GM12865 (cell line): Measurements from ENCODE around the gene PLEKHG5.

Source experiments
- DNase-seq: peaks from one replicate; pipeline ENCODE4 v3.0.0; 2010; ENCODE audit warnings: low read depth
- H3K4me3 ChIP-seq: 2 replicates; pipeline ENCODE4 v1.5.1; 2011; ENCODE audit warnings: mild to moderate bottlenecking, low read depth, low read length, control low read depth
- TF ChIP-seq, protein P1 (sequence below): IDR thresholded peaks from 2 replicates; pipeline ENCODE4 v1.5.1; 2011; ENCODE audit warnings: low read length, control low read depth, low read depth, inconsistent platforms; ENCODE audit not compliant: insufficient read depth; ENCODE audit errors: missing control alignments

PLEKHG5 gene

DNA sequence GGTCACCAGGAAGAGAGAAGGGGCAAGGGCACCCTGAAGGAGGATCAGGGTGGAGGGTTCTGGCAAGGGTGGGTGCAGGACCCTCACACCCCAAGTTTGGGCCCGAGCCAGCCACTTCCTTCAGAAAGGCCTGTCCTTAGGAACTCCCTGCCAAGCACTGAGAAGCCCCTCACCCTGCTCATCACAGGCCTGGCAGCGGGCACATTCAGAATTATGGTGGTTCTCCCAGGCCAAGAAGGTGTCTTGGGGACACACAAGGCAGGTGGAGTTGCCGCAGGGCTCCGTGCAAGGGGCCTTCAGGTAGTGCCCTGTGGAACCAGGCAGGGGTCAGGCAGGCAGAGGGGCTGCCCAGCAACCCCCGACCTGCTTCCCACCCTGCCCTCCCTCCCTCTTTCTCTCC is 26.6 kb downstream of the PLEKHG5 start:
- no peak overlapping the region for H3K4me3 ChIP-seq
- TF ChIP-seq, protein P1, sequence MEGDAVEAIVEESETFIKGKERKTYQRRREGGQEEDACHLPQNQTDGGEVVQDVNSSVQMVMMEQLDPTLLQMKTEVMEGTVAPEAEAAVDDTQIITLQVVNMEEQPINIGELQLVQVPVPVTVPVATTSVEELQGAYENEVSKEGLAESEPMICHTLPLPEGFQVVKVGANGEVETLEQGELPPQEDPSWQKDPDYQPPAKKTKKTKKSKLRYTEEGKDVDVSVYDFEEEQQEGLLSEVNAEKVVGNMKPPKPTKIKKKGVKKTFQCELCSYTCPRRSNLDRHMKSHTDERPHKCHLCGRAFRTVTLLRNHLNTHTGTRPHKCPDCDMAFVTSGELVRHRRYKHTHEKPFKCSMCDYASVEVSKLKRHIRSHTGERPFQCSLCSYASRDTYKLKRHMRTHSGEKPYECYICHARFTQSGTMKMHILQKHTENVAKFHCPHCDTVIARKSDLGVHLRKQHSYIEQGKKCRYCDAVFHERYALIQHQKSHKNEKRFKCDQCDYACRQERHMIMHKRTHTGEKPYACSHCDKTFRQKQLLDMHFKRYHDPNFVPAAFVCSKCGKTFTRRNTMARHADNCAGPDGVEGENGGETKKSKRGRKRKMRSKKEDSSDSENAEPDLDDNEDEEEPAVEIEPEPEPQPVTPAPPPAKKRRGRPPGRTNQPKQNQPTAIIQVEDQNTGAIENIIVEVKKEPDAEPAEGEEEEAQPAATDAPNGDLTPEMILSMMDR: no peak
- DNase-seq: no peak

DNA sequence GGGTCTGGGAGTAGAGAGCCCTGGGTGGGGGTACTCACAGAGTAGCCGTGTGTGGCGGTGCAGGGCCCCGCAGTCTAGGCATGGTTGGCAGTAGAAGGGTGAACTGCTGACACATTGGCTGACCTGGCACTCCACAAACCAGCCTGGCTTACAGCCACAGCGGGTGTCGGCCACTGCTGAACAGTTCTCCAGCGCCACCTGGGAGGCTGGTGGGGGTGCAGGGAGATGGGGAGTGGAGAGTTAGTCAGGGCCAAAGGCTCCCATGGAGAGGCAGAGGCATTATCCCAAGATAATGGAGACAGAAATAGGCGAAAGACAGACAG is 27.0 kb downstream of the PLEKHG5 start:
- DNase-seq: no peak
- TF ChIP-seq, protein P1: no peak
- no peak overlapping the region for H3K4me3 ChIP-seq

DNA sequence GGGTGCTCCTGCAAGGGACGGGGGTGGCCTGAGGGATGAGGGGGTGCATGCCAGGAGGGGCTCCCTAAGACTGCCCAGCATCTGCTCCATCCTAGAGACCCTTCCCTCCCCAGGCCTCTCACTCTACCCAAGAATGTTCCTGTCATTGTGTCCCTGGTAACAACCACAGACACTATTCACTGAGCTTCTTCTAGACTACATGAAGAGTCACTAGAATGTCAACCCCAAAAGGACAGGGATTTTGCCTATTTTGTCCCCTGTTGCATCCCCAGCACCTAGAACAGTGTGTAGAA is 28.4 kb downstream of the PLEKHG5 start:
- DNase-seq: no peak
- no peak overlapping the region for H3K4me3 ChIP-seq
- TF ChIP-seq, protein P1: no peak

DNA sequence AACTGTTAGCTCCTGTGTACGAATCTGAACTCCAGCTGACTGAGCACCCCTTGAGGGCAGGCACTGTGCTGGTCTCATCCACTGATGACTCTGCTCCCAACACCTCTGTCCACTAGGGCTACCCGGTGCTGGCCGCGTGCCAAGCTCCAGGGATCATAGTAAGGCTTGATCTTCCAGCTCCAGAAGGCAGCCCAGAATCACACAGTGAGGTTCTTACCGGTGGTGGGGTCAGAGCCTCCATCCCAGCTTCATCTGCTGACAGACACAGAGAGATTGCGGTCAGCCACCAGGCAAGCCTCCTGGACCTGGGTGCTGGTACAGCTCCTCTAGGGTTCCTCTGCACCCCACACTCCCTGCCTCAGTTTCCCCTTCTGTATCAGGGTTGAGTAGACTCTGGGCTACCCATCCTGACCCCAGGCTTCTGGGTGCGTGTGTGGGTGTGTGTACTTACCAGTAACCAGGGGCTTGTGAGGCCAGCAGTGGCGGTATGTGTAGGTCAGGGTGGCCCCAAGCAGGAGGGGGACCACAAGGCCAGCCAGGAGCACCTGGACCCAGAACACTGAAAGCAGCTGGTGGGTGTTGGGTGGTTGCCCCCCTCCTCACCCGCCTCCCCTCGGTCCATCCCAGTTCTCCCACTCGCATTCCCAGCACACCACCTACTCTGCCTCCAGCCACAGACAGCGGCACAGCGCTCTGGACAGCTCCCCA is 28.9 kb downstream of the PLEKHG5 start:
- no peak overlapping the region for H3K4me3 ChIP-seq
- no peak for DNase-seq
- TF ChIP-seq, protein P1: no peak

DNA sequence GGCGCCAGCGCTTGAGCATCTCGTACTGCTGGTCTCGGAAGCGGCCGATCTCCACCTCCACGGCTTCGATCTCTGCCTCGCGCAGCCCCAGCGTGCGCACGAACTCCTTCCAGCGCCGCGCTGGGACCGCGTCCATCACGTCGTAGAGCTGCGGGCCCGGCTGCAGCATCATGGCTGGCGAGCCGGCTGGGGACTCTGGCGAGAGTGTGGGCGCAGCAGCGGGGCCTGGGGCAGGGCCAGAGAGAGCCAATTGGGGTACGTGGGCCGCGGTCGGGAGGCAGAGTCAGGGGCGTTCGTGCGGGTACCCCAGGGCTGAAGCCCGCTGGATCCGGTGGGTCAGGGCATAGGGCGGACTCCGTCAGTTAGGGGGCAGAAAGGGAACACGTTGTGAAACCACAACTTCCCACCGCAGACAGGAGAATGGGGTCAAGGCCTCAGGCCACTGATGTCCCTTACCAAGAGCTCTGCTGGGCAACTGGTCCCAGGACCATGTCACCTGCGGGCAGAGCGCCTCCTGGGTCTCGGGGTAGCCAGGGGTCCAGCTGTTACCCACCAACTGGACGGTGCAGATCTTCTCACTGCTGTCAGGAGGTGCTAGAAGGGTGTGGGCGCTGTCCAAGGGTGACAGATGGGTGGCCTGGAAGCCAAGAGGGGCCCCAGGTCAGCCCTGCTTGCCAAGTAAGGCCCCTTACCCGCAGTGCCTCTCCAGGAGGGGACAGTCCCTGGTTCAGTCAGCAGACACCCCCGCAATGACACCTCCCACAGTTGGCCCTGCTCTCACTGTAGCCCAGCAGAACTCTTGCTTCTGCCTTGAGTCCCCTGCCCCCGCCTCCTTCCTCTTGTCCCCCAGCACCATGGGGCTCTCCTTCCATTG is 29.7 kb downstream of the PLEKHG5 start:
- no peak overlapping the region for H3K4me3 ChIP-seq
- TF ChIP-seq, protein P1: no peak
- DNase-seq: no peak

DNA sequence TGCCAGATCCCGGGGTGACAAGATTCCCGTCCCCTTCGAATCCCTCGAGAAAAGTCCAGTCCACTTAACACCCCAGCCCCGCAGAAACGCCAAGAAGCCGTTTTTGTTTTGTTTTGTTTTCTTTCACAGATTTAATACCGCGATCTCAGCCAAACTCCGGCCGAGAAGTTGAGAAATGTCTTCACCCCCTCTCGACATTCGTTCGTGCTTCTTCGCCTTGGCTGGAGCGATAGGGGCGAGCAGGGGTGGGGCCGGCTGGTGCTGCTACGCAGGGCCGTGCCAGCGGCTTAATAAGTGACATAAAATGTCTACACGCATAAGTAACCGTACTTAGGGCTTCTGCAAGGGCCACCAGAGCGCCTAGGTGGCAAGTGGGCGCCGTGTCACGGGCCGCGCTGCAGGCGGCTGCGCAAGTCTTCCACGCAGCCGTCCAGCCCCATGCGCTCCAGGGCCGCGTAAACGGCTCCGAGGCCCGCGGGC is 30.4 kb downstream of the PLEKHG5 start:
- DNase-seq: no peak
- no peak overlapping the region for H3K4me3 ChIP-seq
- TF ChIP-seq, protein P1: no peak
